NCI-H2196 treated with DMSO at 0.1 percent for 48 hours (cell line): ENCODE data around the gene GGT5.
A peak's percentile ranks its signal among the peaks of the same experiment; 100 is the strongest.
"Not testable (repeated sequence)": the region's sequence is repeated elsewhere in the genome, so short reads cannot be mapped to it uniquely, and the experiment has no call there.

ENCODE experiments used
- DNase-seq: peaks from one replicate; lab custom pipeline; 2025; ENCODE audit not compliant: unreplicated experiment; lab: John Stamatoyannopoulos, UW

GGT5 gene

GRCh38 chr22:24264329-24264896 lies 19.5 kb upstream of the GGT5 start:
- DNase-seq = not testable (repeated sequence)

DNA sequence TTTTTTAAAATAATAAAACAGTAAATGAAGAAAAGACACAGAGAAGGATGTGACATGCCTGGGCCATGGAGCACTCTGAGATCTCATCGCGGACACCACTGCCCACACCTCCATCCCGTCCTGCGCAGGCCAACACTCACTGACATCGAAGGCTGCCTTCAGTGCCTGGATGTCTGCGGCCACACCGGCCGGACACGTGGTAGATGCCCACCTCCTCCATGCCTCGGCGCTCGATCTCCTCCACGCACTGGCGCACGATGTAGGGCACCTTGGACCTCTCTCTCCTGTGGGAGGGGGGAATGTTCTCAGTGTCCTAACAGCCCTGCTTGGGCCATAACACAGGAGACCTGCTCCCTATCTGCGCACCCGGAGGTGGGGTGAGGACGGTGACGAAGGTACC lies 18.6 kb upstream of the GGT5 start:
- DNase-seq = not testable (repeated sequence)

DNA sequence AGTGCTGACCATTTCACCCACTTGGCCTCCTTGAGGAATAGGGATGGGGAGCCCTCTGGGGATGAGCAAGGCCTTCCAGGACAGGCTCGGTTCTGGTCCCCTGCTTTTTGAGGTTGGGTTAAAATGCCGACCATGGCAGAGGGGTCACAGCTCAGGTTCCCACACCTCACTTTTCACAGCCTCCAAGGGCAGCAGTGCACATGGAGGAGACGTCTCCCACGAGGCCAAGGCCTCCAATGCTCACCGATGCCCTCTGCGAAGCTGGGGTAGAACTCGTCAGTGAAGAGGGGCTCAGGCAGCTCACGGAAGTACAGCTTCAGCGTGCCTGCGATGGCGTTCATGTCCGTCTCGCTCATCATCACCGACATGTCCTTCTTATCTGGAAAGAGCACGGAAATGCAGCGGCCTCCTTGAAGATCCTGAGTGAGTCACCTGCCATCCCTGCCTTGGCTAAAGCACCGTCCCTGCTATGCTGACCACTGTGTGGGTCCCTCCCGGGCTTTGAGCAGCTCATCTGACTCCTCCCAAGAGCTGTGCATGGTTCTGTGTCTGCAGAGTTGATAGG lies 17.4 kb upstream of the GGT5 start:
- DNase-seq = not testable (repeated sequence)

- DNase-seq = peak; percentile 10
Observed at GRCh38 chr22:24259459-24259858, 14.6 kb upstream of the GGT5 start.

DNA sequence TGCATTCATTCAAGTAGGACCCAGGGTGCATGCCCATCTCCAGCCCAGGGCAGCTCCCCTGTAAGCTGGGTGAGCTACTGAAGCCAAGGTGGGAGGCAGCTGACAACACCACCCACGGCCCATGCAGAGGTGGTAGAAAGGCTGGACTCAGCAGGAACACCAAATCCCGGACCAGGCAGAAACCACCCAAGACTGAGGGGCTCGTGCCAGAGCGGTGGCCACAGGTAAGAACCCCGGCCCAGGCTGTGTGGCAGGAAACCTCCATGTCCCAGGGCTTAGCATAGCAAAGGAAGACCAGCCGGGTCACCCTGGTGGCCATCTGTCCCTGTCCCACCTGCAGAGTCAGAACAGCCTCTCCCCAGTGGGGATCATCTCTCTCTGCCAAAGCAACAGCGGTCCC lies 11.9 kb upstream of the GGT5 start:
- not testable (repeated sequence) for DNase-seq

GRCh38 chr22:24256136-24256535 lies 11.3 kb upstream of the GGT5 start:
- DNase-seq = not testable (repeated sequence)

GRCh38 chr22:24253126-24253525 lies 8.2 kb upstream of the GGT5 start:
- DNase-seq = not testable (repeated sequence)

- DNase-seq = not testable (repeated sequence)
Observed at GRCh38 chr22:24251286-24251685, 6.4 kb upstream of the GGT5 start.

GRCh38 chr22:24249413-24249812 lies 4.5 kb upstream of the GGT5 start:
- not testable (repeated sequence) for DNase-seq

DNA sequence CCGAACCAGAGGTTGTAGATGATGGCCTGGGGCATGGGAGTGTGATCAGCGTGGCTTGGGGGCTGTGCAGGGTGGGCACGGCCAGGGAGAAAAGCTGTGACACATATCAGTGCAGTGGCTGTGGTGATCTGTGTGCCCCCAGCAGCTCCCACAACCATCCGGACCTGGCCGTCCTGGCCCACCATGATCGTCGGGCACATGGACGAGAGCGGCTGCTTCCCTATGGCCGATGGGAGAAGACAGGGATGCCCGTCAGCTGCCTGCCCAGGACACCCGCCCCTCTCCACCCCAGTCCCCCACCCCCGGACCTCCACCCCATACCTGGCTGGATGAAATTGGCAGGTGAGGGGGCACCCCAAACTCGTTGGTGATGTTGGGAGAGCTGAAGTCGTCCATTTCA lies 3.7 kb upstream of the GGT5 start:
- DNase-seq = not testable (repeated sequence)

DNA sequence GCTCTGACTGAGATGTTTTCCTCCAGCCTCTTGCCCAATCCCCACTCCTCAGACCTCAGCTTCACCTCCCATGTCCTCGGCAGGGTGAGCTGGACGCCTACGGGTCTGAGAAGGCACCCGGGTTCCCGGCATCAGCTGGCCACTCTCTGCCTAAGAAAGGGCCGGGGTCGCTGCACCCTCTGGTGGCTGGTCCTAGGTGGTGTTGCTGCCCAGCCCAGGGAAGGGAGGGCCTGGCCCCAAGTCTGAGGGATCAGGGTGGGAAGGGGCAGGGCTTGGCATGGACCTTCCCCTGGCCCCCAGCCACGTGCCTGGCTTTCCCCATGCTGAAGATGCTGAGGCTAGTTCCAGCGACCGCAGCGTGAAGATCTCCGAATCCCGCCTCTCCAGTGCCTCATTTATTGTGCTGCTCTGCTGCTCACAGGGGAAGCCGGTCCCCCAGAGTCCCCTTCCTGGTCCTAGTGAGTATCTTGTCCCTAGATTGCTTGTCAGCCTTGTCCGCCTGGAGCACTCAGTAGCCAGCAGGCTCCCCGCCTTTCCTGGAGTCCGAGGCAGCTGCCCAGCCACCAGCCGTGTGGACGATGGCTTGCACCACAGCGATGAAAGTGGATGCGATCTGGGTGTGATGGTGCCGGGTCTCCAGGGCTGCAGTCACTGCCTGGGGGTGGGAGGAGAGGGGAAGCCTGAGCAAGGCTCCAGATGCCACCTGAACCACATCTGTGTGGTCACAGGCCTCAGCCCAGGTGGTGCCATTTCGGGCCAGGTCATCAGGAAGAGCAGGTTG lies 2.9 kb upstream of the GGT5 start:
- DNase-seq = peak; percentile 13

DNA sequence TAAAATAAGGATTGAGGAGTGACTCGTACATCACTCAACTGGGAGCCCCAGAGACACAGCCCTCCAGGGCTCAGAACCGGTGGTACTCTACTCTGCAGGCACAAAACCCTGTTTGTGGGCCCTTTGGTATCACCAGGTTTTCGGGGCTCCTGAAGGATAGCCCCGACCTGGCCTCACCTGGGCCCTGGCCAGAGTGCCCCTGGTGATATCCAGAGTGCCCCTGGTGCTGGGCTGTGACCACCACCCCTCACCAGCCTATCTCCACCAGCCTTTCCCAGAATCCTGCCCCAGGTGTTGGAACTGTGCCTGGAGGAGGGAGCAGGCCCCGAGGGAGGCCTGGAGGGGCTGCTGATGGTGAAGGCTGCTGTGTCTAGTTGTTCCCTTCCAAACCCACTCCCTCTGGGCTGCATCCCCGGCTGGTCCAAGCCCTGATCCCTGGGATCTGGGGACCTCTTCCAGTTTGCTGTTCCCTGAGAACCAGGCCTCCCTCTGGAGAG lies 2.2 kb upstream of the GGT5 start:
- no peak for DNase-seq

GRCh38 chr22:24245584-24246561 lies 991 bp upstream of the GGT5 start:
- DNase-seq = not testable (repeated sequence)

- DNase-seq = no peak
Observed at GRCh38 chr22:24244144-24244787, 616 bp downstream of the GGT5 start.

DNA sequence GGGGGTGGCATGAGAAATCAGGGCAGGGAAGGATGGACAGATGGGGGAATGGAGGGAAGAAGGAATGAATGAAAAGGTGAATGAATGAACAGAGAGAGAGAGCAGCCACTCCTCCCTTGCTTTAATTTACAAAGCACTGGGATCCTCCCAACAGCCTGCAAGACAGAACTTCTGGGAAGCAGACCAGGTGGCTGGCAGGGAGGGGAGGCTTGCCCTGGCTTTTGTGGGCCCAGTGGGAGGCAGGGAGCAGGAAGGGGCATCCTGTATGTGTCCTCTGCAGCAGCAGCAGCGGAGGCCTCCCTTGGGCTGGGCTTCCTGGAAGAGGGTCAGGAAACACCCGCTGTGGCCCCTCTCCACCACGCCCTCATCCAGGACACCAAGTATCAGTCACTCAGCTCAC lies 1.5 kb downstream of the GGT5 start:
- not testable (repeated sequence) for DNase-seq

- DNase-seq = not testable (repeated sequence)
Observed at GRCh38 chr22:24240985-24241692, 3.7 kb downstream of the GGT5 start.

DNA sequence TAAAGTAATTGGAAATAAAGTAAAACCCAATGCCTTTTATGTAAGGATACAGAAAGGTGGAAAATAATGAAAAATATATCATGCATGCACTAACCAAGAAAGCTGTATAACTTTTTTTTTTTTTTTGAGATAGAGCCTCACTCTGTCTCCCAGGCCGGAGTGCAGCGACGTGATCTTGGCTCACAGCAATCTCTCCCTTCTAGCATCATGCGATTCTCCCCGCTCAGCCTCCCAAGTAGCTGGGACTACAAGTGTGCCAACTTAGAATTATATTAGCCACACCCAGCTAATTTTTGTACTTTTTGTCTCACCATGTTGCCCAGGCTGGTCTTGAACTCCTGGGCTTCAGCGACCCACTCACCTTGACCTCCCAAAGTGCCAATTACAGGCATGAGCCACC lies 4.5 kb downstream of the GGT5 start:
- no peak for DNase-seq

DNA sequence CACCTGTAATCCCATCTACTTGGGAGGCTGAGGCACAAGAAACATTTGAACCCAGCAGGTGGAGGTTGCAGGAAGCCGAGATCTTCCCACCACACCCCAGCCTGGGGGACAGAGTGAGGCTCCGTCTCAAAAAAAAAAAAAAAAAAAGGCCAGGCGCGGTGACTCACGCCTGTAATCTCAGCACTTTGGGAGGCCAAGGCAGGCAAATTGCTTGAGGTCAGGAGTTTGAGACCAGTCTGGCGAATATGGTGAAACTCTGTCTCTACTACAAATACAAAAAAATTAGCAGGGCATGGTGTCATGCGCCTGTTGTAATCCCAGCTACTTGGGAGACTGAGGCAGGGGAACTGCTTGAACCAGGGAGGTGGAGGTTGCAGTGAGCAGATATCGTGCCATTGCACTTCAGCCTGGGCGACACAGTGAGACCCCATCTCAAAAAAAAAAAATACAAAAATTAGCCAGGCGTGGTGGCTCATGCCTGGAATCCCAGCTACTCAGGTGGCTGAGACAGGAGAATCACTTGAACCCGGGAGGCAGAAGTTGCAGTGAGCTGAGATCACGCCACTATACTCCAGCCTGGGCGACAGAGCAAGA lies 6.7 kb downstream of the GGT5 start:
- not testable (repeated sequence) for DNase-seq

DNA sequence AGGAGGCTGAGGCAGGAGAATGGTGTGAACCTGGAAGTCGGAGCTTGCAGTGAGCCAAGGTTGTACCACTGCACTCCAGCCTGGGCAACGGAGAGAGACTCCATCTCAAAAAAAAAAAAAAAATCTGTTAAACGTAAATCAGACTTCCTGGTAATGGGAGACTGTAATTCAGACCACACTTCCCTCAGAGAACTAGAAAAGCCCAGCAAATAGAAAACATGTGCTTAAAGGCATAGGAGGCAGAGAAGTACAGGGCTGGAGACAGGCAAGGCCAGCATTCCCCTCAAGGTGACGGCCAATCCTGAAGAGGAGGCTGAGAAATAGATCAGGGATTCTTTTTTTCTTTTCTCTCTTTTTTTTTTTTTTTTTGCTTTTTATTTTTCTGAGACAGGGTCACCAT lies 8.2 kb downstream of the GGT5 start:
- no peak for DNase-seq
